Smooth muscle cell (in vitro differentiated cells): ENCODE data around the gene FBXW10. TPM values are rescaled to one million over a fixed set of nuclear protein-coding genes. Genes with fewer than 3 reads are reported as not detected.
"Not testable (repeated sequence)": the region's sequence is repeated elsewhere in the genome, so short reads cannot be mapped to it uniquely, and the experiment has no call there.

Experiments
- DNase-seq: peaks from one replicate; lab custom pipeline; 2025; ENCODE audit not compliant: unreplicated experiment; lab: John Stamatoyannopoulos, UW
- H2AFZ ChIP-seq: fragments of 200-600 bp; sonication (generic); 2 replicates; pipeline ENCODE4 v1.6.0; 2016; ENCODE audit warnings: antibody characterized with exemption, low read depth, mild to moderate bottlenecking
- H3F3A ChIP-seq: fragments of 200-600 bp; sonication (generic); 2 replicates; pipeline ENCODE4 v1.6.0; 2017; ENCODE audit warnings: antibody characterized with exemption, low read depth
- H3K27ac ChIP-seq: fragments of 200-600 bp; sonication (generic); 2 replicates; pipeline ENCODE4 v1.5.1; 2016; ENCODE audit warnings: low read depth, mild to moderate bottlenecking
- H3K27me3 ChIP-seq: fragments of 200-600 bp; sonication (generic); 2 replicates; pipeline ENCODE4 v1.6.1; 2016; ENCODE audit warnings: low read depth, mild to moderate bottlenecking
- H3K36me3 ChIP-seq: fragments of 200-600 bp; sonication (generic); 2 replicates; pipeline ENCODE4 v1.5.1; 2016; ENCODE audit warnings: low read depth
- H3K4me1 ChIP-seq: fragments of 200-600 bp; sonication (generic); 2 replicates; pipeline ENCODE4 v1.5.1; 2016; ENCODE audit warnings: low read depth
- H3K4me2 ChIP-seq: fragments of 200-600 bp; sonication (generic); 2 replicates; pipeline ENCODE4 v1.6.0; 2016; ENCODE audit warnings: mild to moderate bottlenecking
- H3K4me3 ChIP-seq: fragments of 200-600 bp; sonication (generic); 2 replicates; pipeline ENCODE4 v1.5.1; 2016; ENCODE audit warnings: mild to moderate bottlenecking
- H3K79me2 ChIP-seq: fragments of 200-600 bp; sonication (generic); 2 replicates; pipeline ENCODE4 v1.6.0; 2016; ENCODE audit warnings: low read depth, mild to moderate bottlenecking
- H3K9ac ChIP-seq: fragments of 200-600 bp; sonication (generic); 2 replicates; pipeline ENCODE4 v1.6.0; 2016; ENCODE audit warnings: low read depth
- H3K9me3 ChIP-seq: fragments of 200-600 bp; sonication (generic); replicated peaks from 2 replicates; pipeline ENCODE4 v1.5.1; 2016; ENCODE audit warnings: low read depth
- H4K20me1 ChIP-seq: fragments of 200-600 bp; sonication (generic); 2 replicates; pipeline ENCODE4 v1.6.0; 2016; ENCODE audit warnings: low read depth
- WGBS: methylation state at CpG from one replicate; pipeline ENCODE4 v1.1.7; 2016; ENCODE audit warnings: low lambda C conversion rate; 5-methylcytosine and 5-hydroxymethylcytosine counted together
- polyA plus RNA-seq: library from polyadenylated mRNA; unstranded; fragments of >200 nt; fragmentation: Nextera tagmentation; extraction: Ambion mirVana; gene quantifications from 2 replicates; pipeline ENCODE4 v1.2.1, GENCODE V29; 2016
- total RNA-seq: library from RNA; depleted of rRNA; stranded (reverse); fragments of >200 nt; gene quantifications from 2 replicates; pipeline ENCODE4 v1.2.3, GENCODE V29; 2014

FBXW10 gene
- total and polyA plus RNA-seq, 2 experiments from 2014 or later, result 0.04 TPM; not detected in 1

DNA sequence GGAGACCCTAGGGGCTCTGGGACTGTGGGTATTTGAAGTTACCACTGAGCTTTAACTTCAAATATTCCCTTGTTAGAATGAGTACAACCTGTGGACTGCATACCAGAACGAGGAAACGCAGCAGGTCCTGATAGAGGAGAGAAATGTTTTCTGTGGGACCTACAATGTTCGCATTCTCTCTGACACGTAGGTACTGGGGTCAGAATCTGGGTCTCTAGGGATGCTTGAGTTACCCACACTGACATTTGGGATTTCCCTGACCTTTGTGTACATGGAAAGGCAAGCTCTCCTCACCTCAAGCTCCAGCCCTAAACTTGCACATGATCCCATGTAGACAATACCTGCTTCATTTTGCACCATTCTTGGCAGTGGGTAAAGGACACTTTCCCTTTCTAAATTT lies 12.1 kb downstream of the FBXW10 start:
- not testable (repeated sequence) for H3K9me3 ChIP-seq, DNase-seq
- 96% methylated on average over 4 of the region's 4 CpGs for WGBS

DNA sequence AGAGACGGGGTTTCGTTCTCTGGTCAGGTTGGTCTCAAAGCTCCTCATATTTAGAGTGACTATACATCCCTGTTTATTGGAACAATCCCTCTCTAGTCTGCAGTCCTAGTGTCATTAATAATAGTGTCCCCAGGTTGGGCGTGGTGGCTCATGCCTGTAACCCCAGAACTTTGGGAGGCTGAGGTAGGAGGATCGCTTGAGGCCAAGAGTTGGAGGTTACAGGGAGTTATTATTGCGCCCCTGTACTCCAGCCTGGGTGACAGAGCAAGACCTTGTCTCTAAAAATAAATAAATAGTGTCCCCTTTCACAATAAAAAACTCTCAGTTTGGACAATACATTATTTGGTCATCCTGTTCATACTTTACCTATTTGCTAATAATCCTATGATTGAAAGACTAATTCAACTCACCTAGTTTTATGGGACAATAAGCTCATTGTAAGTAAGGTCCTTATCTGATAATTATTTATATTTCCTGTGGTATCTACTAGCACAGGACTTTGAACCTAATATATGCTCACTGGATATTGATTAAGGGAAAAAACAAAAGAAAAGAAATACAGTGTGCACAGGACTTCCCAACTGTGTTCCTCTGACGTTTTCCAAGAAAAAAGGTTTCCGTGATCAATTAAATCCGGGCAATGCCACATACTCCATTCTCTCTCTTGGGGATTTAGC lies 13.7 kb downstream of the FBXW10 start:
- WGBS, result 95% methylated on average over 8 of the region's 8 CpGs
- not testable (repeated sequence) for H4K20me1 ChIP-seq, H3K27me3 ChIP-seq, H3K36me3 ChIP-seq, H3K9ac ChIP-seq, H3K4me2 ChIP-seq, H3F3A ChIP-seq, H3K9me3 ChIP-seq, H3K27ac ChIP-seq, DNase-seq, H3K4me3 ChIP-seq, H3K4me1 ChIP-seq, H2AFZ ChIP-seq, H3K79me2 ChIP-seq

More for the DNA sequence above, 12.1 kb downstream of the FBXW10 start:
- not testable (repeated sequence) for H3K79me2 ChIP-seq, H3K36me3 ChIP-seq, H2AFZ ChIP-seq, H3K9ac ChIP-seq, H4K20me1 ChIP-seq, H3K4me1 ChIP-seq, H3K4me2 ChIP-seq, H3K27ac ChIP-seq, H3K4me3 ChIP-seq, H3K27me3 ChIP-seq, H3F3A ChIP-seq

DNA sequence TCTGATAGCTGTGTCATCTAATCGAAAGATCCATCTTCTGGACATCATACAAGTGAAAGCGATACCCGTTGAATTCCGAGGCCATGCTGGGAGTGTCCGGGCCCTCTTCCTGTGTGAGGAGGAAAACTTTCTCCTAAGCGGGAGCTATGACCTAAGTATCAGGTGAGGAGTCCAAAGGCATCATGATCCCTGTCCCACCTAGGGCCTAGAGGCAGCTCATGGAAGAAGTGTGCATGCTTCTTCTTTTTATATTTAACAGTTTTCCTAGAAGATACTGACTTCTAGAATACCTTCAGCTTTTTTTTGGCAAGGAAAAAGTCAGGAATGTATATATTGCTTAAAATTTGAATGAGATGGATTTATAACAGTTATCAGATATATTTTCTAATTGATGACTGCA lies 14.5 kb downstream of the FBXW10 start:
- not testable (repeated sequence) for H3K27ac ChIP-seq, H3K27me3 ChIP-seq, H3F3A ChIP-seq, H3K9ac ChIP-seq, DNase-seq, H4K20me1 ChIP-seq, H3K36me3 ChIP-seq, H3K9me3 ChIP-seq, H3K79me2 ChIP-seq, H2AFZ ChIP-seq, H3K4me3 ChIP-seq, H3K4me2 ChIP-seq, H3K4me1 ChIP-seq
- WGBS, result 90% methylated on average over 1 of the region's 6 CpGs

DNA sequence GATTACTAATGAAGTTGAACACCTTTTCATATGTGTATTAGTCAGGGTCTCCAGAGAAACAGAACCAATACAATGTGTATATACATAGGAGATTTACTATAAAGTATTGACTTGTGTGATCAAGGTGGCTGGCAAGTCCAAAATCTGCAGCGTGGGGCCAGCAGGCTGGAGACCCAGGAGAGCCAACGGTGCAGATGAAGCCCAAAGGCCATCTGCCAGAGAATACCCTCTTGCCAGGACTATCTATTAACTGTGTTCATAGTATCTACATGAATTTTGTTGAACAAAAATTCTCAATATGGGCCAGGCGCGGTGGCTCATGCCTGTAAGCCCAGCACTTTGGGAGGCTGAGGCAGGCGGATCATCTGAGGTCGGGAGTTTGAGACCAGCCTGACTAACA lies 16.4 kb downstream of the FBXW10 start:
- 96% methylated on average over 6 of the region's 6 CpGs for WGBS

DNA sequence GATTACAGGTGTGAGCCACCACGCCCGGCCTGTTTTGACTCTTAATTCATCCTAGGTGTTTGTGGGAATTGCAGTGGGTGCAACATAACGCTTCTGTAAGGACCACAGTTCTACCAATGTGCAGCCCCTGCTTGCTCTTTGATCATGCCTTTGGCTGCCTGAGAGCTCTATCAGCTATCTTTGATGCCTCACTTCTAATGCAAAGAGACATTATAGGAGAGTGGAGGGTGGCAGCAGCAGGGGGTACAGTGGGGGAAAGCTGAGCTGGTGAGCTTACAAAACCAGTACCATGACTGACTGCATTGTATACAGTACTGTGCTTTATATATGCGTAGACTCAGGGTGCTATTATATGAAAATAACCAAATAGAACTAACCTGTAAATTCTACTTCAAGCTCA lies 26.7 kb downstream of the FBXW10 start:
- DNase-seq, H3K4me1 ChIP-seq, H3K27me3 ChIP-seq, H3K9me3 ChIP-seq, H4K20me1 ChIP-seq, H3K9ac ChIP-seq, H3K27ac ChIP-seq, H3K4me3 ChIP-seq, H3K4me2 ChIP-seq, H2AFZ ChIP-seq, H3F3A ChIP-seq, H3K36me3 ChIP-seq, H3K79me2 ChIP-seq: not testable (repeated sequence)
- WGBS, result 84% methylated on average over 4 of the region's 4 CpGs

More for the DNA sequence above, 16.4 kb downstream of the FBXW10 start:
- not testable (repeated sequence) for DNase-seq, H3K9me3 ChIP-seq, H3K27ac ChIP-seq, H3F3A ChIP-seq, H3K4me1 ChIP-seq, H3K79me2 ChIP-seq, H3K4me2 ChIP-seq, H3K36me3 ChIP-seq, H3K27me3 ChIP-seq, H2AFZ ChIP-seq, H3K4me3 ChIP-seq, H4K20me1 ChIP-seq, H3K9ac ChIP-seq

DNA sequence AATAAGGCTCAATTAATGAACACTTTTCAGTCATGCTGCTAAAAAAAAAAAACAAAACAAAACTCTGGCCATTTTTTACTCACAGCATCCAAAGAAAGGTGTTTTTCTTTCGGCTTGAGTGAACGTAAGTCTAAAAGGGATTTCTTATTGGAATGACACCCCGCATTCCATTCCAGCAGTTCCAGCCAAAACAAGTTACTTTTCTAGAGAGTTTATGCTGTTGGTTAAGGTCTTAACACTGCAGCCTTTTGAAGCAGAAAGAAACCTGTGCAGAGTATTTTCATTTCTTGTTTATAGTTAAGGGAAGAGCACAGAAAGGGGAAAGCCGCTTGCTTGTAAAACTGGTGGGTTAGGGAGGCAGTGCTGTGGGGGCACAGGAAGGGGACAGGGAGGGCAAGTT lies 27.2 kb downstream of the FBXW10 start:
- not testable (repeated sequence) for H3K4me1 ChIP-seq, DNase-seq, H3K9me3 ChIP-seq, H3K79me2 ChIP-seq, H3F3A ChIP-seq, H2AFZ ChIP-seq, H3K27me3 ChIP-seq, H3K36me3 ChIP-seq, H3K9ac ChIP-seq, H3K4me2 ChIP-seq, H3K27ac ChIP-seq, H4K20me1 ChIP-seq, H3K4me3 ChIP-seq
- 81% methylated on average over 4 of the region's 4 CpGs for WGBS
